Sigmoid colon (tissue), 7 donors: ENCODE data around the gene PRDM12. TPM values are rescaled to one million over a fixed set of nuclear protein-coding genes. Genes with fewer than 3 reads are reported as not detected.
"Not testable (repeated sequence)": the region's sequence is repeated elsewhere in the genome, so short reads cannot be mapped to it uniquely, and the experiment has no call there.

ENCODE experiments used
- DNase-seq: peaks from one replicate; pipeline ENCODE4 v3.0.0-alpha.2; 2019
- H3K27ac ChIP-seq, 4 donors: fragments of 200-600 bp; sonication (generic); one replicate each; pipeline ENCODE4 v1.5.1; 2016 to 2019; ENCODE audit warnings: mild to moderate bottlenecking in 1 of 4
- H3K27me3 ChIP-seq, 3 donors: fragments of 200-600 bp; sonication (generic); one replicate each; pipeline ENCODE4 v1.5.1; 2019; ENCODE audit warnings: mild to moderate bottlenecking in 1 of 3
- H3K36me3 ChIP-seq, 4 donors: fragments of 200-600 bp; sonication (generic); one replicate each; pipeline ENCODE4 v1.5.1; 2016 to 2019
- H3K4me1 ChIP-seq, 4 donors: fragments of 200-600 bp; sonication (generic); one replicate each; pipeline ENCODE4 v1.5.1; 2017 to 2019
- H3K4me3 ChIP-seq, 4 donors: fragments of 200-600 bp; sonication (generic); one replicate each; pipeline ENCODE4 v1.5.1; 2017 to 2019; ENCODE audit warnings: mild to moderate bottlenecking in 2 of 4, moderate library complexity in 1 of 4
- H3K9me3 ChIP-seq, 4 donors: fragments of 200-600 bp in 3 of 4; sonication (generic) in 3 of 4; one replicate each; pipeline versions ENCODE4 v1.5.1 to v1.6.1; 2013 to 2019
- EP300 ChIP-seq, 4 donors: sonication (generic); formaldehyde crosslinking; IDR thresholded peaks; one replicate each; pipeline ENCODE4 v1.6.1; 2017; ENCODE audit warnings: antibody characterized with exemption in 4 of 4
- POLR2A ChIP-seq, 2 donors: fragments of 450-650 bp; IDR thresholded peaks; one replicate each; pipeline ENCODE4 v1.6.1; 2016; ENCODE audit warnings: antibody characterized with exemption in 2 of 2, mild to moderate bottlenecking in 2 of 2, moderate library complexity in 2 of 2
- POLR2AphosphoS5 ChIP-seq, 4 donors: sonication (generic); formaldehyde crosslinking; IDR thresholded peaks; one replicate each; pipeline ENCODE4 v1.6.1; 2017; ENCODE audit warnings: antibody characterized with exemption in 4 of 4
- WGBS, 2 donors: extraction: QIAGEN DNeasy Blood & Tissue Kit; methylation state at CpG; one replicate each; pipeline ENCODE4 v1.1.7; 2013; 5-methylcytosine and 5-hydroxymethylcytosine counted together
- intact Hi-C: fragments of 100-400 bp; cut with DNase I; formaldehyde crosslinking; loops from one replicate; pipeline ENCODE4 v1.15.1; 2023
- polyA plus RNA-seq, 3 donors: library from polyadenylated mRNA; stranded (reverse); fragments of 200-250 nt; gene quantifications; one replicate each; pipeline ENCODE4 v1.2.3, GENCODE V29; 2013
- total RNA-seq, 4 donors: library from RNA; depleted of rRNA; stranded (reverse); fragments of >200 nt; gene quantifications; one replicate each; pipeline ENCODE4 v1.1.0, GENCODE V29; 2016
- TF ChIP-seq, protein P1 (sequence below), 4 experiments: fragments of 450-650 bp in 3 of 4; fragments of 200-600 bp in 1 of 4; IDR thresholded peaks; one replicate each; pipeline ENCODE4 v1.5.1; 2016 to 2019; ENCODE audit warnings: antibody characterized with exemption in 4 of 4, mild to moderate bottlenecking in 3 of 4, moderate library complexity in 2 of 4
- donor health status: healthy with polysubstance abuse.
- donor health status: Bipolar disorder and iron deficiency.
- donor health status: healthy.

The PRDM12 gene
- total and polyA plus RNA-seq, 7 donors: not detected

DNA sequence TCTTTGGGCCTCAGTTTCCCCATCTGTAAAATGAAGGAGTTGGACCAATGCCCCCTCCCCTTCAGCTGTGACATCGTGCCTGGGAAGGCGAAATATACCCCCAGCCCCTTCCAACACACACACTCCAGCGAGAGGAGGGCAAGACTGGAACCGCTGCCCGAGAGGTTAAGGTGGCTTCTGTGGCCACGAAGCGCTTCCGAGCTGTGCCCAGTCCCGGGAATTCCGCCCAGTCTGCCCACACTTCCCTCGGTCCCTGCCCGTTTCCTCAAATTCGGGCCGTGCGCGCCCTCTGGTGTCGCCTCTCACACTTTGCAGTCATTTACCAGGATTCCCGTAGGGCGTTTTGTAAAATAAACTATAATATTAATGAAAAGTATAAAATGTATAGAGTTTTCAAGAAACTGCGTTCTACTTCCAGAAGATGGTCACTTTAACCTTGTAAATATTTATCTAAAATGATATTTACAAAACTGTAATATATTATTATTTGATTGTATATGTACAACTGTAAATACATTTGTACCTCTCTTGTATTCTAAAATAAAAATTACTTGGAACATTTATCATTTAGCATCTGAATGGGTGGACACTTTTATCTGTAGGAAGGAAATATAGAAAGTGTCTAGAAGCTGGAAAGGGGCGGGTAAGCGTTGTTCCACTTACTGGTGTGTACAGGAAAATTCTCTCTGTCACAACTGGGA lies 18.2 kb downstream of the PRDM12 start:
- H3K9me3 ChIP-seq: peaks cover 0 to 3% (median 0%) of the 10 kb centered on the region in 4 donors
- peak overlapping the region in 1 of 4 donors; percentile 45 for H3K27ac ChIP-seq
- peak overlapping the region; percentile 36 to 57 (median 51) for H3K4me3 ChIP-seq
- TF ChIP-seq POLR2A (IDR thresholded peaks at IDR 0.05): no peak
- TF ChIP-seq, protein P1, sequence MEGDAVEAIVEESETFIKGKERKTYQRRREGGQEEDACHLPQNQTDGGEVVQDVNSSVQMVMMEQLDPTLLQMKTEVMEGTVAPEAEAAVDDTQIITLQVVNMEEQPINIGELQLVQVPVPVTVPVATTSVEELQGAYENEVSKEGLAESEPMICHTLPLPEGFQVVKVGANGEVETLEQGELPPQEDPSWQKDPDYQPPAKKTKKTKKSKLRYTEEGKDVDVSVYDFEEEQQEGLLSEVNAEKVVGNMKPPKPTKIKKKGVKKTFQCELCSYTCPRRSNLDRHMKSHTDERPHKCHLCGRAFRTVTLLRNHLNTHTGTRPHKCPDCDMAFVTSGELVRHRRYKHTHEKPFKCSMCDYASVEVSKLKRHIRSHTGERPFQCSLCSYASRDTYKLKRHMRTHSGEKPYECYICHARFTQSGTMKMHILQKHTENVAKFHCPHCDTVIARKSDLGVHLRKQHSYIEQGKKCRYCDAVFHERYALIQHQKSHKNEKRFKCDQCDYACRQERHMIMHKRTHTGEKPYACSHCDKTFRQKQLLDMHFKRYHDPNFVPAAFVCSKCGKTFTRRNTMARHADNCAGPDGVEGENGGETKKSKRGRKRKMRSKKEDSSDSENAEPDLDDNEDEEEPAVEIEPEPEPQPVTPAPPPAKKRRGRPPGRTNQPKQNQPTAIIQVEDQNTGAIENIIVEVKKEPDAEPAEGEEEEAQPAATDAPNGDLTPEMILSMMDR (IDR thresholded peaks at IDR 0.05): peak; percentile 44 to 81 (median 75)
- peaks cover 0 to 16% (median 15%) of the 10 kb centered on the region in 4 donors for H3K4me1 ChIP-seq
- intact Hi-C loops: loop anchor here (1.0 to 5.0 kb wide), 2 partner anchors 105 to 221 kb away; partner anchors contain the start of gene FUBP3
- peak; percentile 87 for DNase-seq
- WGBS, 2 donors: 3 to 5% methylated on average over 22 of the region's 22 CpGs
- peaks cover 0 to 10% (median 3%) of the 10 kb centered on the region in 3 donors for H3K27me3 ChIP-seq
- no peaks in the 10 kb centered on the region for H3K36me3 ChIP-seq

- peaks cover 0 to 21% (median 17%) of the 10 kb centered on the region in 4 donors for H3K4me1 ChIP-seq
- DNase-seq: no peak
Observed at GRCh38 chr9:130685104-130685503, 20.7 kb downstream of the PRDM12 start.

DNA sequence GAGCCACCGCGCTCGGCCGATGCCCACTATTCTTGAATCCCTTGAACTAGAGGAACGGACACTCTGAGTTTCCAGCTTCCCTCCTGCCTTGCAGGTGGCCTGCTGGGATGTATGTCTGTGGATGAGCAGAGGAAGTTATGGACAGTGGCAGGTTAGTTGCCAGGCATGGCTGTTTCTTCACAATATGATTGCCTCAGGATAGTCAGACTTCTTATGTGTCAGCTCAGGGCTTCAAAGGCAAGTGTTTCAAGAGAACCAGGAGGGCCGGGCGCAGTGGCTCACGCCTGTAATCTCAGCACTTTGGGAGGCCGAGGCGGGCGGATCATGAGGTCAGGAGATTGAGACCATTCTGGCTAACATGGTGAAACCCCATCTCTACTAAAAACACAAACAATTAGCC lies 21.6 kb downstream of the PRDM12 start:
- DNase-seq, H3K36me3 ChIP-seq, H3K9me3 ChIP-seq, H3K27ac ChIP-seq, H3K4me3 ChIP-seq, intact Hi-C loops, H3K27me3 ChIP-seq: not testable (repeated sequence)
- peaks cover 0 to 18% (median 16%) of the 10 kb centered on the region in 4 donors for H3K4me1 ChIP-seq
- WGBS, 2 donors: 92 to 94% methylated on average over 11 of the region's 11 CpGs

More at GRCh38 chr9:130685104-130685503, 20.7 kb downstream of the PRDM12 start:
- H3K36me3 ChIP-seq: no peaks in the 10 kb centered on the region
- H3K9me3 ChIP-seq: peaks cover 0 to 3% (median 0%) of the 10 kb centered on the region in 4 donors
- peaks cover 0 to 7% (median 3%) of the 10 kb centered on the region in 3 donors for H3K27me3 ChIP-seq
- H3K27ac ChIP-seq: no peak overlapping the region
- TF ChIP-seq EP300 (IDR thresholded peaks at IDR 0.05) (no peak), POLR2AphosphoS5 (IDR thresholded peaks at IDR 0.05) (no peak), POLR2A (IDR thresholded peaks at IDR 0.05) (no peak)
- TF ChIP-seq, protein P1 (IDR thresholded peaks at IDR 0.05): no peak
- intact Hi-C loops: no loop called here
- H3K4me3 ChIP-seq: no peak overlapping the region

- H3K4me3 ChIP-seq: no peak overlapping the region
- H3K36me3 ChIP-seq: no peaks in the 10 kb centered on the region
- H3K4me1 ChIP-seq: peaks cover 0 to 9% (median 7%) of the 10 kb centered on the region in 4 donors
- no peak for DNase-seq
- H3K27ac ChIP-seq: no peak overlapping the region
- peaks cover 0 to 3% (median 0%) of the 10 kb centered on the region in 4 donors for H3K9me3 ChIP-seq
- TF ChIP-seq POLR2AphosphoS5 (IDR thresholded peaks at IDR 0.05) (no peak), POLR2A (IDR thresholded peaks at IDR 0.05) (no peak), EP300 (IDR thresholded peaks at IDR 0.05) (no peak)
- TF ChIP-seq, protein P1 (IDR thresholded peaks at IDR 0.05): no peak
- H3K27me3 ChIP-seq: no peaks in the 10 kb centered on the region
- intact Hi-C loops: no loop called here
- WGBS, 2 donors: 86 to 95% methylated on average over 2 of the region's 2 CpGs
Observed at GRCh38 chr9:130687615-130688014, 23.2 kb downstream of the PRDM12 start.

GRCh38 chr9:130688072-130688471 lies 23.7 kb downstream of the PRDM12 start:
- no peaks in the 10 kb centered on the region for H3K36me3 ChIP-seq
- intact Hi-C loops: no loop called here
- peaks cover 0 to 14% (median 11%) of the 10 kb centered on the region in 4 donors for H3K4me1 ChIP-seq
- WGBS, 2 donors: 84% methylated on average over 5 of the region's 5 CpGs
- no peaks in the 10 kb centered on the region for H3K27me3 ChIP-seq
- TF ChIP-seq POLR2A (IDR thresholded peaks at IDR 0.05): no peak
- TF ChIP-seq, protein P1 (IDR thresholded peaks at IDR 0.05): no peak
- no peak for TF ChIP-seq EP300 (IDR thresholded peaks at IDR 0.05)
- no peak for TF ChIP-seq POLR2AphosphoS5 (IDR thresholded peaks at IDR 0.05)
- DNase-seq: no peak
- no peak overlapping the region for H3K27ac ChIP-seq
- H3K4me3 ChIP-seq: no peak overlapping the region
- peaks cover 0 to 3% (median 0%) of the 10 kb centered on the region in 4 donors for H3K9me3 ChIP-seq
